IMR-90 (cell line): ENCODE results near the gene CTNND2. TPM values are rescaled to one million over a fixed set of nuclear protein-coding genes. Genes with fewer than 3 reads are reported as not detected.

Experiments used
- ATAC-seq: fragments of 200-7000 bp; cut with Tn5 transposase; 2 replicates; pipeline ENCODE4 v1.9.1; 2020; ENCODE audit warnings: low read depth, mild to moderate bottlenecking, moderate library complexity
- BruUV-seq: library from RNA; stranded (reverse); fragments of 400-500 nt; replicated peaks from 2 replicates; lab custom pipeline; 2021; lab: Mats Ljungman, UMichigan
- CTCF ChIA-PET: fragments of 300-600 bp; formaldehyde crosslinking; extraction: SDS; loops from one replicate; lab custom pipeline; 2021; ENCODE audit warnings: antibody characterized with exemption; lab: Yijun Ruan, JAX
- POLR2A ChIA-PET: fragments of 300-600 bp; sonication (Branson Sonifier 250); formaldehyde crosslinking; loops from one replicate; lab custom pipeline; 2022; ENCODE audit warnings: antibody characterized with exemption; ENCODE audit not compliant: unreplicated experiment; lab: Charles Lee
- DNase-seq: peaks from one replicate; pipeline ENCODE4 v3.0.0; 2013
- H2AFZ ChIP-seq: replicated peaks from 2 replicates; pipeline ENCODE3; 2013; ENCODE audit warnings: low read length, mild to moderate bottlenecking; ENCODE audit not compliant: poor library complexity
- H2AK5ac ChIP-seq: 2 replicates; pipeline ENCODE4 v1.6.1; 2013; ENCODE audit warnings: low read depth, low read length, inconsistent platforms
- H2AK9ac ChIP-seq: replicated peaks from 2 replicates; pipeline ENCODE3; 2013; ENCODE audit warnings: mild to moderate bottlenecking, low read depth, low read length, moderate library complexity; ENCODE audit not compliant: poor library complexity
- H2BK120ac ChIP-seq: 2 replicates; pipeline ENCODE4 v1.6.1; 2013; ENCODE audit warnings: low read depth, low read length, inconsistent platforms
- H2BK15ac ChIP-seq: 3 replicates; pipeline ENCODE4 v1.6.1; 2013; ENCODE audit warnings: low read depth, low read length, inconsistent platforms
- H2BK20ac ChIP-seq: 2 replicates; pipeline ENCODE4 v1.6.1; 2013; ENCODE audit warnings: low read depth, mild to moderate bottlenecking, inconsistent platforms, low read length, moderate library complexity
- H2BK5ac ChIP-seq: 2 replicates; pipeline ENCODE4 v1.6.1; 2013; ENCODE audit warnings: mild to moderate bottlenecking, low read depth, low read length, inconsistent platforms; ENCODE audit not compliant: poor library complexity, severe bottlenecking
- H3K14ac ChIP-seq: replicated peaks from 2 replicates; pipeline ENCODE4 v1.6.1; 2013; ENCODE audit warnings: low read depth, low read length, inconsistent platforms
- H3K18ac ChIP-seq: 2 replicates; pipeline ENCODE4 v1.6.1; 2013; ENCODE audit warnings: low read depth, low read length, control low read depth
- H3K23ac ChIP-seq: 2 replicates; pipeline ENCODE4 v1.6.1; 2013; ENCODE audit warnings: low read depth, low read length, inconsistent platforms
- H3K27ac ChIP-seq: 2 replicates; pipeline ENCODE4 v1.5.1; 2013; ENCODE audit warnings: mild to moderate bottlenecking, control low read depth, low read length; ENCODE audit not compliant: insufficient read depth
- H3K27me3 ChIP-seq: 2 replicates; pipeline ENCODE4 v1.6.1; 2013; ENCODE audit warnings: low read length; ENCODE audit not compliant: control insufficient read depth, insufficient read depth
- H3K36me3 ChIP-seq: 2 replicates; pipeline ENCODE4 v1.6.1; 2013; ENCODE audit warnings: low read length, mixed read lengths; ENCODE audit not compliant: control insufficient read depth, insufficient read depth
- H3K4ac ChIP-seq: 2 replicates; pipeline ENCODE4 v1.6.1; 2013; ENCODE audit warnings: low read depth, low read length, inconsistent platforms
- H3K4me1 ChIP-seq: 2 replicates; pipeline ENCODE4 v1.6.1; 2013; ENCODE audit warnings: low read length, mixed read lengths; ENCODE audit not compliant: control insufficient read depth, insufficient read depth
- H3K4me2 ChIP-seq: 2 replicates; pipeline ENCODE4 v1.6.1; 2013; ENCODE audit warnings: low read depth, mild to moderate bottlenecking, control low read depth, low read length, moderate library complexity
- H3K4me3 ChIP-seq: 2 replicates; pipeline ENCODE4 v1.5.1; 2013; ENCODE audit warnings: low read depth, mild to moderate bottlenecking, control low read depth, low read length, moderate library complexity; ENCODE audit not compliant: insufficient read depth
- H3K56ac ChIP-seq: 2 replicates; pipeline ENCODE4 v1.6.1; 2013; ENCODE audit warnings: low read length, inconsistent platforms; ENCODE audit not compliant: insufficient read depth; ENCODE audit errors: extremely low read depth
- H3K79me1 ChIP-seq, 2 experiments: 2 replicates each; pipeline ENCODE4 v1.6.1; 2013; ENCODE audit warnings: low read length in 2 of 2, inconsistent platforms in 1 of 2, low read depth in 1 of 2
- H3K9ac ChIP-seq: 2 replicates; pipeline ENCODE4 v1.6.1; 2013; ENCODE audit warnings: low read depth, low read length, control low read depth
- H3K9me1 ChIP-seq: 2 replicates; pipeline ENCODE4 v1.6.1; 2013; ENCODE audit warnings: low read length, inconsistent platforms; ENCODE audit not compliant: insufficient read depth
- H3K9me3 ChIP-seq: 2 replicates; pipeline ENCODE4 v1.6.1; 2013; ENCODE audit warnings: low read length; ENCODE audit not compliant: control insufficient read depth, insufficient read depth
- H4K20me1 ChIP-seq: 2 replicates; pipeline ENCODE4 v1.6.1; 2013; ENCODE audit warnings: low read length, inconsistent platforms; ENCODE audit not compliant: insufficient read depth
- H4K5ac ChIP-seq: 2 replicates; pipeline ENCODE4 v1.6.1; 2013; ENCODE audit warnings: mild to moderate bottlenecking, low read depth, low read length, control low read depth
- H4K8ac ChIP-seq, 2 experiments: 2 replicates each; pipeline ENCODE4 v1.6.1; 2013; ENCODE audit warnings: low read depth in 2 of 2, low read length in 2 of 2, control low read depth in 1 of 2, inconsistent platforms in 1 of 2
- H4K91ac ChIP-seq: 2 replicates; pipeline ENCODE4 v1.6.1; 2013; ENCODE audit warnings: low read depth, low read length, inconsistent platforms; ENCODE audit not compliant: insufficient read depth
- BHLHE40 ChIP-seq: fragments of 150-350 bp; IDR thresholded peaks from 2 replicates; pipeline ENCODE4 v1.6.1; 2016; ENCODE audit warnings: mild to moderate bottlenecking, low read depth, low read length
- CEBPB ChIP-seq: IDR thresholded peaks from 2 replicates; pipeline ENCODE4 v1.6.1; 2012; ENCODE audit warnings: low read depth, low read length, improper control_type of control experiment
- MXI1 ChIP-seq: IDR thresholded peaks from 2 replicates; pipeline ENCODE4 v1.6.1; 2012; ENCODE audit warnings: low read depth, mild to moderate bottlenecking, low read length, moderate library complexity, borderline replicate concordance
- RAD21 ChIP-seq: IDR thresholded peaks from 2 replicates; pipeline ENCODE4 v1.6.1; 2012; ENCODE audit warnings: low read length, improper control_type of control experiment
- RCOR1 ChIP-seq: IDR thresholded peaks from 2 replicates; pipeline ENCODE4 v1.6.1; 2012; ENCODE audit warnings: mild to moderate bottlenecking, low read length, improper control_type of control experiment; ENCODE audit not compliant: insufficient replicate concordance
- SMC3 ChIP-seq: fragments of 150-350 bp; IDR thresholded peaks from 2 replicates; pipeline ENCODE4 v1.6.1; 2016; ENCODE audit warnings: low read depth, mild to moderate bottlenecking, antibody characterized with exemption, low read length, moderate library complexity
- WGBS, 2 experiments: methylation state at CpG; one replicate each; pipeline versions ENCODE4 v1.1.5 to v1.1.7; 2013; ENCODE audit warnings: missing lambda C conversion rate in 2 of 2; ENCODE audit not compliant: insufficient read length in 1 of 2; ENCODE audit errors: extremely low coverage in 2 of 2; 5-methylcytosine and 5-hydroxymethylcytosine counted together
- dilution Hi-C: fragments of 300-500 bp; cut with HindIII; formaldehyde crosslinking; loops from one replicate; pipeline ENCODE4 v1.14.3; 2018; ENCODE audit warnings: low sequenced_read_pairs; ENCODE audit not compliant: unreplicated experiment
- in situ Hi-C: fragments of 300-500 bp; cut with MboI; formaldehyde crosslinking; loops from 3 replicates; pipeline ENCODE4 v1.14.3; 2019; ENCODE audit warnings: low sequenced_read_pairs, inconsistent platforms, mixed read lengths
- intact Hi-C: fragments of 100-400 bp; cut with micrococcal nuclease; formaldehyde crosslinking; loops from 2 replicates; pipeline ENCODE4 v1.10.0; 2022
- polyA plus RNA-seq, 3 experiments: library from polyadenylated mRNA; depleted of rRNA; stranded (reverse); fragments of >200 nt; gene quantifications; 2 replicates each; pipeline ENCODE4 v1.2.3, GENCODE V29; 2012; ENCODE audit warnings: low replicate concordance in 1 of 3
- total RNA-seq: library from RNA; depleted of rRNA; stranded (reverse); fragments of >200 nt; gene quantifications from 2 replicates; pipeline ENCODE4 v1.2.3, GENCODE V29; 2012

CTNND2 gene
- total and polyA plus RNA-seq, 2 of the 4 experiments (the other 2 are of a cell fraction), result not detected

DNA sequence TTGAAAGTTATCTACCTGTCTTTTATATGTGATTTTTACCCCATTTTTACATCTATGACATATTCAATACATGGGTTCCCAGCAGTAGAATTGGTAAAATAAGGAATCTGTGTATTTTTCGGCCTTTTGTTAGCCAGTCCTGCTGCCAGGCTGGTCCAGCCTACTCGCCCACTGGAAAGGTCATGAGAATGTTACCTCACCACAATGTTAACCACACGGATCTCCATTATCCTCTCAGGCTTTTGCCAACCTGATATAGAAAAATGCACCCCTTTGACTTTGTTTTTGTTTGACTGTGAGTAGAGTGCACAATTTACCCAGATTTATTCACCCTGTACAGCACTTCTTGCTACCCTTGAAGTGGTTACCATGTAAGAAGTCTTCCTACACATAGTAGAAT lies 167.2 kb downstream of the CTNND2 start:
- Histone ChIP-seq H4K91ac (no peak overlapping the region), H3K14ac (no peak overlapping the region), H3K4me3 (no peak overlapping the region), H3K27ac (no peak overlapping the region), H3K9me1 (no peaks in the 10 kb centered on the region), H4K20me1 (no peaks in the 10 kb centered on the region), H3K4ac (no peak overlapping the region), H2BK20ac (no peak overlapping the region), H2BK120ac (no peak overlapping the region), H2BK15ac (no peak overlapping the region), H3K27me3 (no peaks in the 10 kb centered on the region), H3K36me3 (no peaks in the 10 kb centered on the region), H2AK5ac (no peak overlapping the region), H2AK9ac (no peak overlapping the region), H3K23ac (no peak overlapping the region), H3K4me2 (no peak overlapping the region), H2AFZ (no peak overlapping the region), H3K79me1 (no peaks in the 10 kb centered on the region), H3K9ac (no peak overlapping the region), H4K8ac (no peak overlapping the region), H3K4me1 (no peaks in the 10 kb centered on the region), H3K56ac (no peak overlapping the region), H3K18ac (no peak overlapping the region), H2BK5ac (no peak overlapping the region), H3K9me3 (peaks cover 6% of the 10 kb centered on the region), H4K5ac (no peak overlapping the region)
- intact Hi-C loops, result no loop called here
- POLR2A ChIA-PET, result no interaction called here
- CTCF ChIA-PET, result no interaction called here
- ATAC-seq (no peak), DNase-seq (no peak)
- TF ChIP-seq RAD21 (no peak), CEBPB (no peak), BHLHE40 (no peak), MXI1 (no peak), SMC3 (no peak), RCOR1 (no peak)
- in situ Hi-C loops, result no loop called here
- no TSS peak for BruUV-seq
- dilution Hi-C loops, result no loop called here
- no CpG with 5 or more reads among the region's 3 CpGs for WGBS, 2 experiments
